ENCODE measurements around the gene TAPBP.
A peak's percentile ranks its signal among the peaks of the same experiment; 100 is the strongest.

Gene TAPBP

GRCh38 chr6:33329058-33329457 lies 15.2 kb upstream of the TAPBP start:
- no peak overlapping the region for H3K23ac ChIP-seq (ENCODE audit: low read depth, low read length, poor library complexity)
- no peak overlapping the region for H3K14ac ChIP-seq (ENCODE audit: low read length)

GRCh38 chr6:33324125-33324524 lies 10.2 kb upstream of the TAPBP start:
- H3K14ac ChIP-seq (ENCODE audit: low read length), result no peak overlapping the region
- H2BK12ac ChIP-seq (ENCODE audit: low read length), result no peak overlapping the region
- no peak overlapping the region for H3K18ac ChIP-seq (ENCODE audit: low read length)
- no peaks in the 10 kb centered on the region for H3K9me3 ChIP-seq (replicated peaks in 1 of 2; ENCODE audit: control insufficient read depth in 2 of 2, insufficient read depth in 1 of 2, low read depth in 1 of 2, low read length in 2 of 2)
- H3K23ac ChIP-seq (ENCODE audit: low read depth, low read length, poor library complexity), result no peak overlapping the region
- peaks cover 17 to 19% of the 10 kb centered on the region in 2 donors for H3K4me1 ChIP-seq (ENCODE audit: control insufficient read depth in 2 of 2, insufficient read depth in 1 of 2, low read depth in 1 of 2, low read length in 2 of 2)
- no peak for DNase-seq (ENCODE audit: low spot score)
- no peak overlapping the region for H2BK5ac ChIP-seq (ENCODE audit: low read length)
- no peak overlapping the region for H4K8ac ChIP-seq (ENCODE audit: low read depth, low read length)
- no peak overlapping the region for H4K91ac ChIP-seq (ENCODE audit: low read depth, low read length, poor library complexity)
- H2BK120ac ChIP-seq (ENCODE audit: low read depth, low read length), result no peak overlapping the region
- no peak overlapping the region for H3K27ac ChIP-seq (replicated peaks; ENCODE audit: low read length)
- H3K27me3 ChIP-seq (ENCODE audit: control insufficient read depth in 3 of 3, insufficient read depth in 3 of 3, low read depth in 1 of 3, low read length in 3 of 3), result no peaks in the 10 kb centered on the region
- peaks cover 8% of the 10 kb centered on the region for H3K79me1 ChIP-seq (ENCODE audit: low read depth, low read length)
- peaks cover 20 to 27% of the 10 kb centered on the region in 2 donors for H3K36me3 ChIP-seq (replicated peaks in 1 of 2; ENCODE audit: control insufficient read depth in 2 of 2, insufficient read depth in 2 of 2, low read length in 2 of 2)
- no peak overlapping the region for H2AK5ac ChIP-seq (ENCODE audit: low read depth, low read length)
- H3K4me3 ChIP-seq (ENCODE audit: low read length in 2 of 2), result peak overlapping the region in 1 of 2 donors; percentile 81
- H2AFZ ChIP-seq (ENCODE audit: low read length), result peak overlapping the region; percentile 94
- H2BK15ac ChIP-seq (ENCODE audit: low read length), result no peak overlapping the region
- no peak overlapping the region for H3K4ac ChIP-seq (ENCODE audit: low read length)
- H3K9ac ChIP-seq (ENCODE audit: low read depth, low read length, poor library complexity), result no peak overlapping the region
- no CpG with 5 or more reads among the region's 7 CpGs for WGBS, 2 donors (ENCODE audit: extremely low coverage in 2 of 2, insufficient read length in 2 of 2, insufficient replicate concordance in 1 of 2)
- no peak overlapping the region for H3K4me2 ChIP-seq (ENCODE audit: insufficient read depth, low read length, poor library complexity, severe bottlenecking)

More at GRCh38 chr6:33329058-33329457, 15.2 kb upstream of the TAPBP start:
- Histone ChIP-seq H3K4ac (ENCODE audit: low read length) (no peak overlapping the region), H2AK5ac (ENCODE audit: low read depth, low read length) (no peak overlapping the region), H2BK120ac (ENCODE audit: low read depth, low read length) (no peak overlapping the region), H4K8ac (ENCODE audit: low read depth, low read length) (no peak overlapping the region), H3K27ac (replicated peaks; ENCODE audit: low read length) (no peak overlapping the region), H3K9ac (ENCODE audit: low read depth, low read length, poor library complexity) (peak overlapping the region; percentile 53), H2BK15ac (ENCODE audit: low read length) (no peak overlapping the region), H3K79me1 (ENCODE audit: low read depth, low read length) (no peaks in the 10 kb centered on the region), H3K4me1 (ENCODE audit: control insufficient read depth in 2 of 2, insufficient read depth in 1 of 2, low read depth in 1 of 2, low read length in 2 of 2) (peaks cover under 1% of the 10 kb centered on the region in 2 donors), H3K9me3 (replicated peaks in 1 of 2; ENCODE audit: control insufficient read depth in 2 of 2, insufficient read depth in 1 of 2, low read depth in 1 of 2, low read length in 2 of 2) (no peaks in the 10 kb centered on the region), H3K27me3 (ENCODE audit: control insufficient read depth in 3 of 3, insufficient read depth in 3 of 3, low read depth in 1 of 3, low read length in 3 of 3) (peaks cover 0 to 3% (median 0%) of the 10 kb centered on the region in 3 experiments), H2AFZ (ENCODE audit: low read length) (no peak overlapping the region), H3K4me3 (ENCODE audit: low read length in 2 of 2) (peak overlapping the region in 1 of 2 donors; percentile 5), H2BK5ac (ENCODE audit: low read length) (no peak overlapping the region), H3K36me3 (replicated peaks in 1 of 2; ENCODE audit: control insufficient read depth in 2 of 2, insufficient read depth in 2 of 2, low read length in 2 of 2) (no peaks in the 10 kb centered on the region), H3K4me2 (ENCODE audit: insufficient read depth, low read length, poor library complexity, severe bottlenecking) (no peak overlapping the region), H2BK12ac (ENCODE audit: low read length) (no peak overlapping the region), H4K91ac (ENCODE audit: low read depth, low read length, poor library complexity) (no peak overlapping the region), H3K18ac (ENCODE audit: low read length) (no peak overlapping the region)
- no peak for DNase-seq (ENCODE audit: low spot score)
- no CpG with 5 or more reads among the region's 5 CpGs for WGBS, 2 donors (ENCODE audit: extremely low coverage in 2 of 2, insufficient read length in 2 of 2, insufficient replicate concordance in 1 of 2)

- Histone ChIP-seq H3K27ac (replicated peaks; ENCODE audit: low read length) (no peak overlapping the region), H4K8ac (ENCODE audit: low read depth, low read length) (no peak overlapping the region)
These were observed 9.7 kb upstream of the TAPBP start for GRCh38 chr6:33323623-33323948.

GRCh38 chr6:33321227-33321626 lies 7.3 kb upstream of the TAPBP start:
- Histone ChIP-seq H4K91ac (ENCODE audit: low read depth, low read length, poor library complexity) (no peak overlapping the region), H2AK5ac (ENCODE audit: low read depth, low read length) (no peak overlapping the region), H3K27me3 (ENCODE audit: control insufficient read depth in 3 of 3, insufficient read depth in 3 of 3, low read depth in 1 of 3, low read length in 3 of 3) (no peaks in the 10 kb centered on the region), H3K79me1 (ENCODE audit: low read depth, low read length) (peaks cover 8% of the 10 kb centered on the region), H3K9ac (ENCODE audit: low read depth, low read length, poor library complexity) (peak overlapping the region; percentile 47), H4K8ac (ENCODE audit: low read depth, low read length) (no peak overlapping the region), H3K36me3 (replicated peaks in 1 of 2; ENCODE audit: control insufficient read depth in 2 of 2, insufficient read depth in 2 of 2, low read length in 2 of 2) (peaks cover 27 to 39% of the 10 kb centered on the region in 2 donors), H3K4me1 (ENCODE audit: control insufficient read depth in 2 of 2, insufficient read depth in 1 of 2, low read depth in 1 of 2, low read length in 2 of 2) (peaks cover 22 to 30% of the 10 kb centered on the region in 2 donors), H2AFZ (ENCODE audit: low read length) (no peak overlapping the region), H3K4me2 (ENCODE audit: insufficient read depth, low read length, poor library complexity, severe bottlenecking) (no peak overlapping the region), H3K4me3 (ENCODE audit: low read length in 2 of 2) (peak overlapping the region in 1 of 2 donors; percentile 81), H3K14ac (ENCODE audit: low read length) (no peak overlapping the region), H3K4ac (ENCODE audit: low read length) (no peak overlapping the region), H3K9me3 (replicated peaks in 1 of 2; ENCODE audit: control insufficient read depth in 2 of 2, insufficient read depth in 1 of 2, low read depth in 1 of 2, low read length in 2 of 2) (no peaks in the 10 kb centered on the region), H2BK12ac (ENCODE audit: low read length) (no peak overlapping the region), H2BK120ac (ENCODE audit: low read depth, low read length) (no peak overlapping the region), H3K18ac (ENCODE audit: low read length) (no peak overlapping the region), H2BK5ac (ENCODE audit: low read length) (no peak overlapping the region), H3K27ac (replicated peaks; ENCODE audit: low read length) (no peak overlapping the region), H3K23ac (ENCODE audit: low read depth, low read length, poor library complexity) (no peak overlapping the region), H2BK15ac (ENCODE audit: low read length) (no peak overlapping the region)
- DNase-seq (ENCODE audit: low spot score), result no peak
- no CpG with 5 or more reads among the region's 9 CpGs for WGBS, 2 donors (ENCODE audit: extremely low coverage in 2 of 2, insufficient read length in 2 of 2, insufficient replicate concordance in 1 of 2)

More at GRCh38 chr6:33323623-33323948, 9.7 kb upstream of the TAPBP start:
- WGBS, 2 donors (ENCODE audit: extremely low coverage in 2 of 2, insufficient read length in 2 of 2, insufficient replicate concordance in 1 of 2), result no CpG with 5 or more reads among the region's 12 CpGs
- Histone ChIP-seq H3K36me3 (replicated peaks in 1 of 2; ENCODE audit: control insufficient read depth in 2 of 2, insufficient read depth in 2 of 2, low read length in 2 of 2) (peaks cover 25 to 33% of the 10 kb centered on the region in 2 donors), H2BK12ac (ENCODE audit: low read length) (no peak overlapping the region), H3K4ac (ENCODE audit: low read length) (no peak overlapping the region), H2AFZ (ENCODE audit: low read length) (peak overlapping the region; percentile 94), H3K9me3 (replicated peaks in 1 of 2; ENCODE audit: control insufficient read depth in 2 of 2, insufficient read depth in 1 of 2, low read depth in 1 of 2, low read length in 2 of 2) (no peaks in the 10 kb centered on the region), H2BK15ac (ENCODE audit: low read length) (no peak overlapping the region), H3K79me1 (ENCODE audit: low read depth, low read length) (peaks cover 8% of the 10 kb centered on the region), H3K18ac (ENCODE audit: low read length) (no peak overlapping the region), H3K4me2 (ENCODE audit: insufficient read depth, low read length, poor library complexity, severe bottlenecking) (peak overlapping the region; percentile 85), H4K91ac (ENCODE audit: low read depth, low read length, poor library complexity) (no peak overlapping the region), H3K9ac (ENCODE audit: low read depth, low read length, poor library complexity) (no peak overlapping the region), H3K27me3 (ENCODE audit: control insufficient read depth in 3 of 3, insufficient read depth in 3 of 3, low read depth in 1 of 3, low read length in 3 of 3) (no peaks in the 10 kb centered on the region), H3K23ac (ENCODE audit: low read depth, low read length, poor library complexity) (peak overlapping the region; percentile 12), H2AK5ac (ENCODE audit: low read depth, low read length) (no peak overlapping the region), H2BK5ac (ENCODE audit: low read length) (no peak overlapping the region), H3K14ac (ENCODE audit: low read length) (no peak overlapping the region), H3K4me1 (ENCODE audit: control insufficient read depth in 2 of 2, insufficient read depth in 1 of 2, low read depth in 1 of 2, low read length in 2 of 2) (peaks cover 19 to 21% of the 10 kb centered on the region in 2 donors), H3K4me3 (ENCODE audit: low read length in 2 of 2) (peak overlapping the region; percentile 81 to 88), H2BK120ac (ENCODE audit: low read depth, low read length) (no peak overlapping the region)
- DNase-seq (ENCODE audit: low spot score), result no peak

Data from neuronal stem cell (in vitro differentiated cells).